WTC11 (cell line): ENCODE measurements around the gene RIN3. TPM values are rescaled to one million over a fixed set of nuclear protein-coding genes. Genes with fewer than 3 reads are reported as not detected.

Source experiments
- ATAC-seq: fragments of 200-7000 bp; cut with Tn5 transposase; 2 replicates; pipeline ENCODE4 v1.10.0; 2021; ENCODE audit warnings: mild to moderate bottlenecking, moderate library complexity
- CTCF ChIA-PET: fragments of 300-600 bp; sonication (Branson Sonifier 250); formaldehyde crosslinking; loops from one replicate; lab custom pipeline; 2021; ENCODE audit warnings: antibody characterized with exemption; lab: Charles Lee
- POLR2A ChIA-PET: fragments of 350-600 bp; sonication (Branson Sonifier 250); formaldehyde crosslinking; loops from one replicate; lab custom pipeline; 2021; ENCODE audit warnings: antibody characterized with exemption; lab: Charles Lee
- DNase-seq: peaks from one replicate; pipeline ENCODE4 v3.0.0; 2021; ENCODE audit warnings: low spot score
- H3K27ac Mint-ChIP-seq: 2 replicates; pipeline ENCODE4 v1.8.0; 2021; ENCODE audit warnings: mixed read lengths
- H3K27me3 Mint-ChIP-seq: 2 replicates; pipeline ENCODE4 v1.8.0; 2021; ENCODE audit warnings: low read depth, mild to moderate bottlenecking, moderate library complexity, mixed read lengths
- H3K36me3 Mint-ChIP-seq: 2 replicates; pipeline ENCODE4 v1.8.0; 2021; ENCODE audit warnings: mixed read lengths
- H3K4me1 Mint-ChIP-seq: 2 replicates; pipeline ENCODE4 v1.8.0; 2022; ENCODE audit warnings: mixed read lengths
- H3K4me3 Mint-ChIP-seq: 2 replicates; pipeline ENCODE4 v1.8.0; 2021; ENCODE audit warnings: mild to moderate bottlenecking, moderate library complexity, mixed read lengths
- H3K9me3 Mint-ChIP-seq: 2 replicates; pipeline ENCODE4 v1.8.0; 2021; ENCODE audit warnings: mixed read lengths
- CREM ChIP-seq: sonication (generic); formaldehyde crosslinking; IDR thresholded peaks from 2 replicates; pipeline ENCODE4 v1.8.1; 2022; ENCODE audit warnings: mild to moderate bottlenecking, missing genetic modification reagents, moderate library complexity
- E2F1 ChIP-seq: sonication (generic); formaldehyde crosslinking; IDR thresholded peaks from 2 replicates; pipeline ENCODE4 v1.8.0; 2022; ENCODE audit warnings: mild to moderate bottlenecking, missing genetic modification reagents
- GRHL2 ChIP-seq: fragments of 250-450 bp; sonication (Bioruptor Pico); IDR thresholded peaks from 2 replicates; pipeline ENCODE4 v1.8.0; 2022; ENCODE audit warnings: mild to moderate bottlenecking, moderate library complexity; ENCODE audit not compliant: insufficient replicate concordance, severe bottlenecking
- IRF2 ChIP-seq: sonication (generic); formaldehyde crosslinking; IDR thresholded peaks from 2 replicates; pipeline ENCODE4 v1.8.0; 2022; ENCODE audit warnings: low read depth, missing genetic modification reagents, borderline replicate concordance
- NFYB ChIP-seq: sonication (generic); formaldehyde crosslinking; conservative IDR thresholded peaks from 2 replicates; pipeline ENCODE4 v1.8.0; 2022; ENCODE audit warnings: low read depth, missing genetic modification reagents
- NR2C2 ChIP-seq: sonication (generic); formaldehyde crosslinking; IDR thresholded peaks from 2 replicates; pipeline ENCODE4 v1.8.0; 2022; ENCODE audit warnings: mild to moderate bottlenecking, missing genetic modification reagents
- NR3C1 ChIP-seq: sonication (generic); formaldehyde crosslinking; conservative IDR thresholded peaks from 2 replicates; pipeline ENCODE4 v1.8.1; 2023; ENCODE audit warnings: low read depth, mild to moderate bottlenecking, missing genetic modification reagents
- RELA ChIP-seq: sonication (generic); formaldehyde crosslinking; IDR thresholded peaks from 2 replicates; pipeline ENCODE4 v1.8.1; 2022; ENCODE audit warnings: missing genetic modification reagents, mild to moderate bottlenecking, borderline replicate concordance
- RORB ChIP-seq: fragments of 250-450 bp; sonication (Bioruptor Pico); IDR thresholded peaks from 2 replicates; pipeline ENCODE4 v1.9.0; 2021; ENCODE audit warnings: mild to moderate bottlenecking
- TP53 ChIP-seq: sonication (generic); formaldehyde crosslinking; IDR thresholded peaks from 2 replicates; pipeline ENCODE4 v1.8.1; 2023; ENCODE audit warnings: mild to moderate bottlenecking, missing genetic modification reagents
- ZNF281 ChIP-seq: sonication (generic); formaldehyde crosslinking; IDR thresholded peaks from 2 replicates; pipeline ENCODE4 v1.8.0; 2023; ENCODE audit warnings: mild to moderate bottlenecking, missing genetic modification reagents
- ZSCAN18 ChIP-seq: fragments of 250-450 bp; sonication (Bioruptor Pico); IDR thresholded peaks from 2 replicates; pipeline ENCODE4 v2.1.2; 2022; ENCODE audit warnings: mild to moderate bottlenecking, moderate library complexity
- total RNA-seq: library from RNA; stranded (reverse); gene quantifications from 3 replicates; pipeline ENCODE4 v1.2.3, GENCODE V29; 2021
- TF ChIP-seq, protein P1 (sequence below): sonication (generic); formaldehyde crosslinking; IDR thresholded peaks from 2 replicates; pipeline ENCODE4 v1.8.1; 2023; ENCODE audit warnings: mild to moderate bottlenecking, missing genetic modification reagents
- TF ChIP-seq, protein P2 (sequence below): sonication (generic); formaldehyde crosslinking; IDR thresholded peaks from 2 replicates; pipeline ENCODE4 v1.8.1; 2023; ENCODE audit warnings: mild to moderate bottlenecking, missing genetic modification reagents, borderline replicate concordance

The RIN3 gene
- total RNA-seq, 1 experiment from 2014 or later, result 3.3 TPM

GRCh38 chr14:92659765-92660561 is 146.4 kb downstream of the RIN3 start:
- Mint-ChIP-seq H3K4me1 (peaks cover 8% of the 10 kb centered on the region), H3K27ac (no peak overlapping the region)
- TF ChIP-seq E2F1 (CRISPR knock-in tag) (no peak), NR3C1 (CRISPR knock-in tag) (no peak), ZNF281 (no peak), NFYB (CRISPR knock-in tag) (no peak), GRHL2 (CRISPR knock-in tag) (no peak)
- TF ChIP-seq, protein P1, sequence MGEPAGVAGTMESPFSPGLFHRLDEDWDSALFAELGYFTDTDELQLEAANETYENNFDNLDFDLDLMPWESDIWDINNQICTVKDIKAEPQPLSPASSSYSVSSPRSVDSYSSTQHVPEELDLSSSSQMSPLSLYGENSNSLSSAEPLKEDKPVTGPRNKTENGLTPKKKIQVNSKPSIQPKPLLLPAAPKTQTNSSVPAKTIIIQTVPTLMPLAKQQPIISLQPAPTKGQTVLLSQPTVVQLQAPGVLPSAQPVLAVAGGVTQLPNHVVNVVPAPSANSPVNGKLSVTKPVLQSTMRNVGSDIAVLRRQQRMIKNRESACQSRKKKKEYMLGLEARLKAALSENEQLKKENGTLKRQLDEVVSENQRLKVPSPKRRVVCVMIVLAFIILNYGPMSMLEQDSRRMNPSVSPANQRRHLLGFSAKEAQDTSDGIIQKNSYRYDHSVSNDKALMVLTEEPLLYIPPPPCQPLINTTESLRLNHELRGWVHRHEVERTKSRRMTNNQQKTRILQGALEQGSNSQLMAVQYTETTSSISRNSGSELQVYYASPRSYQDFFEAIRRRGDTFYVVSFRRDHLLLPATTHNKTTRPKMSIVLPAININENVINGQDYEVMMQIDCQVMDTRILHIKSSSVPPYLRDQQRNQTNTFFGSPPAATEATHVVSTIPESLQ (CRISPR knock-in tag), result no peak
- TF ChIP-seq, all 79 proteins: peak for 0
- DNase-seq (no peak), ATAC-seq (no peak)
- Mint-ChIP-seq H3K9me3 (no peaks in the 10 kb centered on the region), H3K27me3 (no peaks in the 10 kb centered on the region; the same call in 1 of the 2 replicates), H3K4me3 (no peak overlapping the region), H3K36me3 (no peaks in the 10 kb centered on the region; the same call in 1 of the 2 replicates)
- CTCF ChIA-PET, result interaction anchor here (0.9 to 1.3 kb wide), 3 partner anchors 21 to 55 kb away, joined by 3 to 6 read pairs (median 3); no protein-coding TSS in a partner anchor
- POLR2A ChIA-PET, result no interaction called here

DNA sequence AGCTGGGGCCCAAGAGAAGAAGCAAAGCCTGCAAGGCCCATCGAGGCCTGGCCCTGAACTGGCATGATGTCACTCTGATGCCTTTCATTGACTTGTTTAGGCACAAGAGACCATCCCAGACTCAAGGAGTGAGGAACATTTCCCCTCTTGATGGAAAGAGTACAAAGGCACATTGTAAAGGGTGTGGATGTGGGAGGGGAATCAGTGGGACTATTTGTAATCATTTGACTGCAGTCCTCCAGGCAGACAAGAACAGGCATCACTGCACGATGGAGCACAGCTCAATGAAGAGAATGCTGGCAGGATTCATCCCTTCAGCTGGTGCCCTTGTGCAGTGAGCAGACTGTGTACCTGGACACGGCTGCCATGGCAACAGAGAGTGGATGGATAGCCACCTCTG is 147.0 kb downstream of the RIN3 start:
- ChIA-PET CTCF (no interaction called here), POLR2A (no interaction called here)
- TF ChIP-seq NFYB (CRISPR knock-in tag), result no peak
- no peak for ATAC-seq
- DNase-seq, result no peak
- Mint-ChIP-seq H3K9me3 (no peaks in the 10 kb centered on the region), H3K27ac (no peak overlapping the region), H3K4me3 (no peak overlapping the region), H3K4me1 (peaks cover 8% of the 10 kb centered on the region), H3K36me3 (no peaks in the 10 kb centered on the region; the same call in 1 of the 2 replicates), H3K27me3 (no peaks in the 10 kb centered on the region; the same call in 1 of the 2 replicates)

DNA sequence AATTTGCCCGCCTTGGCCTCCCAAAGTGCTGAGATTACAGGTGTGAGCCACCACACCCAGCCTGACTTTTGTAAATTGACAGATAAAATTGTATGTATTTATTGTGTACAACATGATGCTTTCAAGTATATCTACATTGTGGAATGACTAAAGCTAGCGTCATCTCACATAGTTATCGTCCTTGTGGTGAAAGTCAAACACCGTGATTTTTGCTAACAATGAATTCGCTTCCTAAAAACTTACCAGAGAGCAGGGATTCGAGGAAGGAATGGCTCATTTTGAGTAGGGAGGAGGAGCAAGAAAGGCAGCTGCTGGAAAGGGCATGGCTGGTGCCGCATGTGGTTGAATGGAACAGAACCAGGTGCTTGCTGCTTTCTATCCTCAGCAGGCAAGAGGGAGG is 149.5 kb downstream of the RIN3 start:
- Mint-ChIP-seq H3K4me1 (peaks cover 14% of the 10 kb centered on the region), H3K36me3 (no peaks in the 10 kb centered on the region; the same call in 1 of the 2 replicates), H3K4me3 (no peak overlapping the region), H3K27ac (no peak overlapping the region), H3K9me3 (no peaks in the 10 kb centered on the region), H3K27me3 (no peaks in the 10 kb centered on the region; the same call in 1 of the 2 replicates)
- ChIA-PET CTCF (interaction anchor here (1.0 kb wide), 1 partner anchor 19 kb away, joined by 3 read pairs; no protein-coding TSS in a partner anchor), POLR2A (no interaction called here)
- ATAC-seq (no peak), DNase-seq (no peak)
- no peak for TF ChIP-seq IRF2 (CRISPR knock-in tag)
- TF ChIP-seq ZNF281, result no peak
- TF ChIP-seq RORB (CRISPR knock-in tag), result no peak
- no peak for TF ChIP-seq RELA (CRISPR knock-in tag)
- no peak for TF ChIP-seq CREM (CRISPR knock-in tag)
- TF ChIP-seq ZSCAN18 (CRISPR knock-in tag), result no peak
- no peak for TF ChIP-seq TP53
- no peak for TF ChIP-seq NR2C2 (CRISPR knock-in tag)
- TF ChIP-seq, protein P2, sequence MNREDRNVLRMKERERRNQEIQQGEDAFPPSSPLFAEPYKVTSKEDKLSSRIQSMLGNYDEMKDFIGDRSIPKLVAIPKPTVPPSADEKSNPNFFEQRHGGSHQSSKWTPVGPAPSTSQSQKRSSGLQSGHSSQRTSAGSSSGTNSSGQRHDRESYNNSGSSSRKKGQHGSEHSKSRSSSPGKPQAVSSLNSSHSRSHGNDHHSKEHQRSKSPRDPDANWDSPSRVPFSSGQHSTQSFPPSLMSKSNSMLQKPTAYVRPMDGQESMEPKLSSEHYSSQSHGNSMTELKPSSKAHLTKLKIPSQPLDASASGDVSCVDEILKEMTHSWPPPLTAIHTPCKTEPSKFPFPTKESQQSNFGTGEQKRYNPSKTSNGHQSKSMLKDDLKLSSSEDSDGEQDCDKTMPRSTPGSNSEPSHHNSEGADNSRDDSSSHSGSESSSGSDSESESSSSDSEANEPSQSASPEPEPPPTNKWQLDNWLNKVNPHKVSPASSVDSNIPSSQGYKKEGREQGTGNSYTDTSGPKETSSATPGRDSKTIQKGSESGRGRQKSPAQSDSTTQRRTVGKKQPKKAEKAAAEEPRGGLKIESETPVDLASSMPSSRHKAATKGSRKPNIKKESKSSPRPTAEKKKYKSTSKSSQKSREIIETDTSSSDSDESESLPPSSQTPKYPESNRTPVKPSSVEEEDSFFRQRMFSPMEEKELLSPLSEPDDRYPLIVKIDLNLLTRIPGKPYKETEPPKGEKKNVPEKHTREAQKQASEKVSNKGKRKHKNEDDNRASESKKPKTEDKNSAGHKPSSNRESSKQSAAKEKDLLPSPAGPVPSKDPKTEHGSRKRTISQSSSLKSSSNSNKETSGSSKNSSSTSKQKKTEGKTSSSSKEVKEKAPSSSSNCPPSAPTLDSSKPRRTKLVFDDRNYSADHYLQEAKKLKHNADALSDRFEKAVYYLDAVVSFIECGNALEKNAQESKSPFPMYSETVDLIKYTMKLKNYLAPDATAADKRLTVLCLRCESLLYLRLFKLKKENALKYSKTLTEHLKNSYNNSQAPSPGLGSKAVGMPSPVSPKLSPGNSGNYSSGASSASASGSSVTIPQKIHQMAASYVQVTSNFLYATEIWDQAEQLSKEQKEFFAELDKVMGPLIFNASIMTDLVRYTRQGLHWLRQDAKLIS (CRISPR knock-in tag), result no peak
